Spleen (tissue), 11 donors: ENCODE data around the gene MRM1. TPM values are rescaled to one million over a fixed set of nuclear protein-coding genes. Genes with fewer than 3 reads are reported as not detected.

Experiments used
- DNase-seq: peaks from one replicate; pipeline ENCODE4 v3.0.0-alpha.2; 2020
- H3K27ac ChIP-seq, 8 donors: fragments of 200-600 bp; sonication (generic) in 7 of 8; 1 replicate in 4 of 8; 2 replicates in 4 of 8; pipeline versions ENCODE4 v1.5.0 to v1.8.0; 2016 to 2021; ENCODE audit warnings: inconsistent platforms in 4 of 8, mild to moderate bottlenecking in 4 of 8, moderate library complexity in 1 of 8
- H3K27me3 ChIP-seq, 7 donors: fragments of 200-600 bp; sonication (generic) in 6 of 7; replicated peaks in 1 of 7; 1 replicate in 4 of 7; 2 replicates in 3 of 7; pipeline versions ENCODE4 v1.5.0 to v1.8.0; 2016 to 2021; ENCODE audit warnings: inconsistent platforms in 3 of 7, mild to moderate bottlenecking in 1 of 7
- H3K36me3 ChIP-seq, 6 donors: fragments of 200-600 bp; sonication (generic) in 5 of 6; 1 replicate in 4 of 6; 2 replicates in 2 of 6; pipeline versions ENCODE4 v1.5.0 to v1.8.0; 2016 to 2021; ENCODE audit warnings: inconsistent platforms in 2 of 6
- H3K4me1 ChIP-seq, 6 donors: fragments of 200-600 bp; sonication (generic) in 5 of 6; 1 replicate in 3 of 6; 2 replicates in 3 of 6; pipeline versions ENCODE4 v1.5.0 to v1.8.0; 2016 to 2021; ENCODE audit warnings: inconsistent platforms in 3 of 6
- H3K4me3 ChIP-seq, 8 donors: fragments of 200-600 bp; sonication (generic) in 7 of 8; 1 replicate in 4 of 8; 2 replicates in 4 of 8; pipeline versions ENCODE4 v1.5.0 to v1.8.0; 2016 to 2021; ENCODE audit warnings: inconsistent platforms in 4 of 8, mild to moderate bottlenecking in 4 of 8, moderate library complexity in 2 of 8
- H3K9me3 ChIP-seq, 8 donors: fragments of 200-600 bp; sonication (generic) in 7 of 8; 1 replicate in 4 of 8; 2 replicates in 4 of 8; pipeline versions ENCODE4 v1.5.0 to v1.8.0; 2016 to 2021; ENCODE audit warnings: inconsistent platforms in 4 of 8
- POLR2A ChIP-seq, 3 donors: fragments of 450-650 bp; IDR thresholded peaks; one replicate each; pipeline ENCODE4 v1.5.1; 2017; ENCODE audit warnings: antibody characterized with exemption in 3 of 3, mild to moderate bottlenecking in 1 of 3
- POLR2AphosphoS5 ChIP-seq, 3 donors: sonication (generic); formaldehyde crosslinking; IDR thresholded peaks; one replicate each; pipeline ENCODE4 v1.5.1; 2017; ENCODE audit warnings: antibody characterized with exemption in 3 of 3
- WGBS, 5 donors: extraction: QIAGEN DNeasy Blood & Tissue Kit in 3 of 5; methylation state at CpG; one replicate each; pipeline versions ENCODE4 v1.1.5 to v1.1.7; 2013 to 2018; 5-methylcytosine and 5-hydroxymethylcytosine counted together
- intact Hi-C: fragments of 100-400 bp; cut with DNase I; formaldehyde crosslinking; loops from one replicate; pipeline ENCODE4 v1.15.0; 2023; ENCODE audit warnings: low total_unique reads
- polyA plus RNA-seq, 3 donors: library from polyadenylated mRNA; stranded (reverse); fragments of 200-250 nt; gene quantifications; one replicate each; pipeline ENCODE4 v1.2.1, GENCODE V29; 2013
- total RNA-seq, 7 donors: library from RNA; depleted of rRNA in 3 of 7; stranded (reverse); fragments of >200 nt in 3 of 7; fragmentation: NEBNext Ultra II Directional in 4 of 7; extraction: Animal tissue kit (Norgen Biotek cat#: 25700) in 4 of 7; gene quantifications; one replicate each; pipeline versions ENCODE4 v1.1.0 to v1.2.1, GENCODE V29; 2016 to 2021
- TF ChIP-seq, protein P1 (sequence below), 11 experiments: fragments of 200-600 bp in 7 of 11; fragments of 450-650 bp in 4 of 11; sonication (generic) in 4 of 11; IDR thresholded peaks in 8 of 11; conservative IDR thresholded peaks in 3 of 11; 1 replicate in 7 of 11; 2 replicates in 4 of 11; pipeline versions ENCODE4 v1.4.0 to v1.8.0; 2016 to 2021; ENCODE audit warnings: antibody characterized with exemption in 11 of 11, inconsistent platforms in 4 of 11, mild to moderate bottlenecking in 1 of 11
- donor health status: healthy with polysubstance abuse.
- donor health status: DM: no; HTN: no; CAD: no; lungs with moderate emphysema.
- donor health status: DM: no; HTN: no; CAD: no.
- donor health status: Bipolar disorder and iron deficiency.
- donor health status: healthy.
- donor health status: DM: no; HTN: no; CAD: no.
- donor health status: DM: yes; HTN: yes; CAD: no.

Gene MRM1
- total and polyA plus RNA-seq, 10 donors, result 5.4 to 13.8 (median 8.5) TPM

- Histone ChIP-seq H3K36me3 (no peaks in the 10 kb centered on the region), H3K27ac (no peak overlapping the region), H3K9me3 (no peaks in the 10 kb centered on the region), H3K4me3 (no peak overlapping the region), H3K4me1 (no peaks in the 10 kb centered on the region), H3K27me3 (peaks cover 0 to 4% (median 0%) of the 10 kb centered on the region in 7 donors)
- intact Hi-C loops, result no loop called here
- TF ChIP-seq POLR2A (IDR thresholded peaks at IDR 0.05), result no peak
- WGBS, 5 donors, result 59 to 82% (median 76%) methylated on average over 5 of the region's 5 CpGs
- no peak for DNase-seq
Measured at GRCh38 chr17:36614933-36615332, 13.6 kb downstream of the MRM1 start.

DNA sequence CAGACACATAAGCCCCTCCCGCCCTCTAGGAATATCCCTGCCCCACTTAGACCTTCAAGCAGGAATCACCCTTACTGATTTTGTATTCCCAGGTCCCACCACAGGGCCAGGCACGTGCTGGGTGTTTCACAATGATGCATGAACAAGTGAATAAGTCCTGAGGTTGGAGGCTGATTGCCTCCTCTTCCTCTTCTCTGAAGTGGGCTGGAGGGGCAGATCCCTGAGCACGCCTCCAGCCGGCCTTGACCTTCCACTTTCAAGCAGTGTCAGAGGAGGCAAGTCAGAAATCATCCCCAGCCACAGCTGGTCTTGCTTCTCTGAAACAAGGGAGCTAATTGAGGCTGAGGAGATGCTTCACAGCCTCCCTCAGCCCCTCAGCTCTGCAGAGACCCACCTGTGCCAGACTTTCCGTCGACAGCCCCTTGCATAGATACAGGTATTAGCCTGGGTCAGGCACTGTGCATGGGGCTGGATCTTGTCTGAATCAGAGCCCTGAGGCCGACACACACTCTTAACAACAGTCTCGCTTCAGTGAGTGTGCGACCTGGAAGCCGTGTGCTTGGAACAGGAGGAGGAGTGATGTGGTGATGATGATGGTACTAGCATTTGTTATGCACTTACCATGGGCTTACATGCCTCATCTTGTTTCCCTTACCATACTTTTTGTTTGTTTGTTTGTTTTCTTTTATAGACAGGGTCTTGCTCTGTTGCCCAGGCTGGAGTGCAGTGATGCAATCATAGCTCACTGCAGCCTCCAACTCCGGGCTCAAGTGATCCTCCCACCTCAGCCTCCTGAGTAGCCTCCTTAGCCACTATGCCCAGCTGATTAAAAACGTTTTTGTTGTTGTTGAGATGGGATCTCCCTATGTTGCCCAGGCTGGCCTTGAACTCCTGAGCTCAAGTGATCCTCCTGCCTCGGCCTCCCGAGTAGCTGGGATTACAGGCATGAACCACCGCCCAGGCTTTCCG, 15.0 kb downstream of the MRM1 start:
- H3K9me3 ChIP-seq, result no peaks in the 10 kb centered on the region
- H3K36me3 ChIP-seq, result no peaks in the 10 kb centered on the region
- intact Hi-C loops, result no loop called here
- TF ChIP-seq POLR2AphosphoS5 (IDR thresholded peaks at IDR 0.05), result no peak
- TF ChIP-seq, protein P1, sequence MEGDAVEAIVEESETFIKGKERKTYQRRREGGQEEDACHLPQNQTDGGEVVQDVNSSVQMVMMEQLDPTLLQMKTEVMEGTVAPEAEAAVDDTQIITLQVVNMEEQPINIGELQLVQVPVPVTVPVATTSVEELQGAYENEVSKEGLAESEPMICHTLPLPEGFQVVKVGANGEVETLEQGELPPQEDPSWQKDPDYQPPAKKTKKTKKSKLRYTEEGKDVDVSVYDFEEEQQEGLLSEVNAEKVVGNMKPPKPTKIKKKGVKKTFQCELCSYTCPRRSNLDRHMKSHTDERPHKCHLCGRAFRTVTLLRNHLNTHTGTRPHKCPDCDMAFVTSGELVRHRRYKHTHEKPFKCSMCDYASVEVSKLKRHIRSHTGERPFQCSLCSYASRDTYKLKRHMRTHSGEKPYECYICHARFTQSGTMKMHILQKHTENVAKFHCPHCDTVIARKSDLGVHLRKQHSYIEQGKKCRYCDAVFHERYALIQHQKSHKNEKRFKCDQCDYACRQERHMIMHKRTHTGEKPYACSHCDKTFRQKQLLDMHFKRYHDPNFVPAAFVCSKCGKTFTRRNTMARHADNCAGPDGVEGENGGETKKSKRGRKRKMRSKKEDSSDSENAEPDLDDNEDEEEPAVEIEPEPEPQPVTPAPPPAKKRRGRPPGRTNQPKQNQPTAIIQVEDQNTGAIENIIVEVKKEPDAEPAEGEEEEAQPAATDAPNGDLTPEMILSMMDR (IDR thresholded peaks at IDR 0.05 in 8 of 11, conservative IDR thresholded peaks at IDR 0.05 in 3 of 11), result no peak
- TF ChIP-seq POLR2A (IDR thresholded peaks at IDR 0.05), result no peak
- no peak for DNase-seq
- peaks cover 0 to 4% (median 0%) of the 10 kb centered on the region in 7 donors for H3K27me3 ChIP-seq
- no peaks in the 10 kb centered on the region for H3K4me1 ChIP-seq
- H3K27ac ChIP-seq, result no peak overlapping the region
- no peak overlapping the region for H3K4me3 ChIP-seq
- WGBS, 5 donors, result 71 to 85% (median 80%) methylated on average over 16 of the region's 16 CpGs

DNA sequence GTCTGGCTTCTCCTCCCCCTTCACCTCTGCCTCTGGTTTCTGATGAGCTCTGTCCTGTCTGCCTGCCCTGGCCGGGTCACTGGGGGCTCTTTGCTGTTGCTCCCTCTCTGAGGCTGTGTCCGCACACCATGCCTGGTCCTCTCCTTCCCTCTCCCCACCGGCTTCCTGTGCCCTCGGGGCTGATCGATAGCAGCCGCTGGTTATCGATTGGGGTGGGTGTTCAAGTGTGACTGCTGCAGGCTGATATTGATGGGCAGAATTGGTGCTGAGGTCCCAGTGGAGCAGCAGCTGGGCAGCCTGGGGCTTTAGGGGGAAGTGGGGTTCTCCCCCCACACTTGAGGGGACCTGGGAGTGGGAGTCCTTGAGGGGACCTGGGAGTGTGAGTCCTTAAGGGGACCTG, 16.4 kb downstream of the MRM1 start:
- DNase-seq, result no peak
- 81 to 98% (median 88%) methylated on average over 6 to 7 of the region's 7 CpGs for WGBS, 5 donors
- TF ChIP-seq POLR2AphosphoS5 (IDR thresholded peaks at IDR 0.05) (no peak), POLR2A (IDR thresholded peaks at IDR 0.05) (no peak)
- TF ChIP-seq, protein P1 (IDR thresholded peaks at IDR 0.05 in 8 of 11, conservative IDR thresholded peaks at IDR 0.05 in 3 of 11), result no peak
- intact Hi-C loops, result no loop called here
- no peak overlapping the region for H3K27ac ChIP-seq
- H3K27me3 ChIP-seq, result peaks cover 0 to 4% (median 0%) of the 10 kb centered on the region in 7 donors
- H3K9me3 ChIP-seq, result no peaks in the 10 kb centered on the region
- H3K4me1 ChIP-seq, result no peaks in the 10 kb centered on the region
- H3K4me3 ChIP-seq, result no peak overlapping the region
- no peaks in the 10 kb centered on the region for H3K36me3 ChIP-seq

- intact Hi-C loops, result no loop called here
- Histone ChIP-seq H3K4me1 (no peaks in the 10 kb centered on the region), H3K27me3 (no peaks in the 10 kb centered on the region), H3K27ac (no peak overlapping the region), H3K9me3 (no peaks in the 10 kb centered on the region), H3K4me3 (no peak overlapping the region), H3K36me3 (no peaks in the 10 kb centered on the region)
- WGBS, 5 donors, result 73 to 97% (median 86%) methylated on average over 3 of the region's 3 CpGs
- no peak for DNase-seq
- TF ChIP-seq POLR2A (IDR thresholded peaks at IDR 0.05) (no peak), POLR2AphosphoS5 (IDR thresholded peaks at IDR 0.05) (no peak)
- TF ChIP-seq, protein P1 (IDR thresholded peaks at IDR 0.05 in 8 of 11, conservative IDR thresholded peaks at IDR 0.05 in 3 of 11), result no peak
Measured at GRCh38 chr17:36623281-36623680, 21.9 kb downstream of the MRM1 start.
